HG02588 (cell line): ENCODE results near the gene OR2A2.

Experiments
- ATAC-seq: cut with Tn5 transposase; IDR thresholded peaks from one replicate; pipeline ENCODE4 v1.9.1; 2021; ENCODE audit warnings: mild to moderate bottlenecking, moderate library complexity; ENCODE audit not compliant: unreplicated experiment

OR2A2 gene

GRCh38 chr7:144137501-144137900 lies 28.1 kb downstream of the OR2A2 start:
- ATAC-seq = no peak

- ATAC-seq = no peak
Observed at GRCh38 chr7:144142187-144142586, 32.8 kb downstream of the OR2A2 start.

DNA sequence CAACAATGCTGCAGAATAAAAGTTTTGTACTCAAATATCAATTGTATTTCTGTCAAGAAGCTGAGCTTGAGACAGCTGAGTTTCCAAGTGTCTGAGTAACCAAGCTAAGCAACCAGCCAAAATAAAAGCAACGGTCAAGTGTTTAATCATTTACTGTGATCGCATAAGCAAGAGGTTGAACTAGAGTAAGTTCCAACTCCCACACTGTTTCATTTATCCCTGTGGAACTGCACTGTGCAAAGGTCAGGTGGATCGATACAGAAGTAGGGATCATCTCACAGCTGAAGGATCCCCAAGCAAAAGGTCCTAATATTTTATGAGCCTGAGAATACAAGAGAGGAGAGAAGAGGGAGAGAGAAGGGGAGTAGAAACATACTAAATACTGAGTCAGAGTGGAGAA lies 35.0 kb downstream of the OR2A2 start:
- ATAC-seq = no peak

DNA sequence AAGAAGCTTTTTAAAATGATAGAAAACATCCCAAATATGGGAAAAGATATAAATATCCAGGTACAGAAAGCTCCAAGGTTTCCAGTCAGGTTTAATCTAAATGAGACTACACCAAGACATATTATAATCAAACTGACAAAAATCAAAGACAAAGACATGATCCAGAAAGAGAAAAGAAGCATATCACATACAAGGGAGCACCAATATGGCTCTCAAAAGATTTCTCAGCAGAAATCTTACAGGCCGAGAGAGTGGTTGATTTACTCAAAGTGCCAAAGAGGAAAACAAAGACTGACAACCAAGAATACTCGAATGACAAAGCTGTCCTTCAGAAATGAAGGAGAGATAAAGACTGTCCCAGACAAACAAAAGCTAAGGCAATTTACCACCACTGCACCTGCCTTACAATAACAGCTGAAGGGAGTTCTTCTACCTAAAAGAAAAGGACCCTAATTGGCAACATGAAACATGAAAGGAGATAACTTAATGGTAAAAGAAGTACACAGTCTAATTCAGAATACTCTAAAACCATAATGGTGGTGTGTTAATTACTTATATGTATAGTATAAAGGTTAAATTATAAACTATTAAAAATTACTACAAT lies 38.9 kb downstream of the OR2A2 start:
- no peak for ATAC-seq

DNA sequence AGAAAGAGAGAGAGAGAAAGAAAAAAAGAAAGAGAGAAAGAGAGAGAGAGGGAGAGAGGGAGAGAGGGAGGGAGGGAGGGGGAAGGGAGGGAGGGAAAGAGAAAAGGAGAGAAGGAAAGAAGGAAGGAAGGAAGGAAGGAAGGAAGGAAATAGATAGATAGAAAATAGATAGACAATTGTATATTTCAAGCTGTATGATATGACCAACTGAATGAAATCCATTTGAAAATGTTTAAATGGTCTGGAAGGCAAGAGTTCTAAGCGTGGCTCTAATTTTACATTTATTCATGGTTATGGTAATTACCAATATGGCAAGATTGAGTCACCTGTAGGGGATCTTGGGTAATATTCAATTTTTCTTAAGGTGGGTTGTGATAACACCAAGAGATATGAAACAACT lies 49.5 kb downstream of the OR2A2 start:
- no peak for ATAC-seq
